GM12864 (cell line): ENCODE data around the gene ARHGEF3.
"Not testable (repeated sequence)": the region's sequence is repeated elsewhere in the genome, so short reads cannot be mapped to it uniquely, and the experiment has no call there.

Experiments used
- DNase-seq: peaks from one replicate; pipeline ENCODE4 v3.0.0-alpha.2; 2011; ENCODE audit warnings: low read depth
- H3K4me3 ChIP-seq: 2 replicates; pipeline ENCODE4 v1.5.1; 2011; ENCODE audit warnings: mild to moderate bottlenecking, low read depth, low read length, control low read depth
- TF ChIP-seq, protein P1 (sequence below): IDR thresholded peaks from 2 replicates; pipeline ENCODE4 v1.5.1; 2011; ENCODE audit warnings: low read depth, mild to moderate bottlenecking, moderate library complexity, low read length, control low read depth, inconsistent platforms; ENCODE audit errors: missing control alignments

The ARHGEF3 gene

GRCh38 chr3:56761023-56761422 lies 40.7 kb downstream of the ARHGEF3 start:
- TF ChIP-seq, protein P1, sequence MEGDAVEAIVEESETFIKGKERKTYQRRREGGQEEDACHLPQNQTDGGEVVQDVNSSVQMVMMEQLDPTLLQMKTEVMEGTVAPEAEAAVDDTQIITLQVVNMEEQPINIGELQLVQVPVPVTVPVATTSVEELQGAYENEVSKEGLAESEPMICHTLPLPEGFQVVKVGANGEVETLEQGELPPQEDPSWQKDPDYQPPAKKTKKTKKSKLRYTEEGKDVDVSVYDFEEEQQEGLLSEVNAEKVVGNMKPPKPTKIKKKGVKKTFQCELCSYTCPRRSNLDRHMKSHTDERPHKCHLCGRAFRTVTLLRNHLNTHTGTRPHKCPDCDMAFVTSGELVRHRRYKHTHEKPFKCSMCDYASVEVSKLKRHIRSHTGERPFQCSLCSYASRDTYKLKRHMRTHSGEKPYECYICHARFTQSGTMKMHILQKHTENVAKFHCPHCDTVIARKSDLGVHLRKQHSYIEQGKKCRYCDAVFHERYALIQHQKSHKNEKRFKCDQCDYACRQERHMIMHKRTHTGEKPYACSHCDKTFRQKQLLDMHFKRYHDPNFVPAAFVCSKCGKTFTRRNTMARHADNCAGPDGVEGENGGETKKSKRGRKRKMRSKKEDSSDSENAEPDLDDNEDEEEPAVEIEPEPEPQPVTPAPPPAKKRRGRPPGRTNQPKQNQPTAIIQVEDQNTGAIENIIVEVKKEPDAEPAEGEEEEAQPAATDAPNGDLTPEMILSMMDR, result no peak
- DNase-seq, result no peak
- no peak overlapping the region for H3K4me3 ChIP-seq

- no peak overlapping the region for H3K4me3 ChIP-seq
- TF ChIP-seq, protein P1, result no peak
- no peak for DNase-seq
Measured at GRCh38 chr3:56759532-56759931, 42.2 kb downstream of the ARHGEF3 start.

- H3K4me3 ChIP-seq, result no peak overlapping the region; the same call in 1 of the 2 replicates
- TF ChIP-seq, protein P1, result no peak
- DNase-seq, result peak; percentile 65
Measured at GRCh38 chr3:56758539-56758981, 43.2 kb downstream of the ARHGEF3 start.

DNA sequence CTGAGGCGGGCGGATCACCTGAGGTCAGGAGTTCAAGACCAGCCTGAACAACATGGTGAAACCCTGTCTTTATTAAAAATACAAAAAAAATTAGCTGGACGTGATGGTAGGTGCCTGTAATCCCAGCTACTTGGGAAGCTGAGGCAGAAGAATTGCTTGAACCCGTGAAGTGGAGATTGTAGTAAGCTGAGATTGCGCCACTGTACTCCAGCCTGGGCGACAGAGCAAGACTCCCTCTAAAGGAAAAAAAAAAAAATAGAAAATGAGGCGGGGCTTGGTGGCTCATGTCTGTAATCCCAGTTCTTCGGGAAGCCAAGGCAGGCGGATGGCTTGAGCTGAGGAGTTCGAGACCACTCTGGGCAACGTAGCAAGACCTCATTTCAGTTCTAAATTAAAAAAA lies 43.7 kb downstream of the ARHGEF3 start:
- DNase-seq, result not testable (repeated sequence)

GRCh38 chr3:56754741-56755417 lies 46.9 kb downstream of the ARHGEF3 start:
- TF ChIP-seq, protein P1, result no peak
- peak; percentile 42 for DNase-seq
- peak overlapping the region; percentile 51 for H3K4me3 ChIP-seq

More for the DNA sequence above, 43.7 kb downstream of the ARHGEF3 start:
- H3K4me3 ChIP-seq, result not testable (repeated sequence)

GRCh38 chr3:56753206-56753820 lies 48.4 kb downstream of the ARHGEF3 start:
- TF ChIP-seq, protein P1, result no peak
- H3K4me3 ChIP-seq, result no peak overlapping the region
- peak; percentile 44 for DNase-seq

GRCh38 chr3:56751056-56751707 lies 50.6 kb downstream of the ARHGEF3 start:
- TF ChIP-seq, protein P1, result no peak
- no peak for DNase-seq
- H3K4me3 ChIP-seq, result no peak overlapping the region
